NCI-H526 (cell line): ENCODE data around the gene SYT2.
"Not testable (repeated sequence)": the region's sequence is repeated elsewhere in the genome, so short reads cannot be mapped to it uniquely, and the experiment has no call there.

Experiments used
- DNase-seq, 2 experiments: peaks; one replicate each; lab custom pipeline; 2025; lab: John Stamatoyannopoulos, UW

Gene SYT2

GRCh38 chr1:202593845-202594244, 116.4 kb downstream of the SYT2 start:
- no peak for DNase-seq

GRCh38 chr1:202592146-202592545, 118.1 kb downstream of the SYT2 start:
- DNase-seq: no peak

DNA sequence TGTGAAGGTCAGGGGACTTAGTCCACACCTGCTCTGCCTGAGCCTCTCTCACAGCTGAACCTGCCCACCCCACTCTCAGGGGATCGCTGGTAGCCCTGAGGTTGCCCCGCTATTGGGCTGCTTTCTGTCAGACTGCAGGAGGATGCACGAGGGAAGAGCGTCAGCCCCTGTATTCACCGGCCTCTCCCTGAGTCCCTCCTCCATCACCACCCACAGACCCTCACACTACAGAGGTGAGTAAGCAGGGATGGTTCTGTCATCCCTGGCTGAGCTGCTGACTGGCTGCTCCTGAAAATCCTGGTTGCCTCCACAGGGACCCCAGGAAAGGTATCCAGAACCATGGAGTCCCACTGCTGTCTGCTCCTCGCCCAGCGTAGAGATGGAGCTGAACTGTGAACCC, 118.7 kb downstream of the SYT2 start:
- no peak for DNase-seq

- no peak for DNase-seq
Measured at GRCh38 chr1:202590975-202591411, 119.3 kb downstream of the SYT2 start.

DNA sequence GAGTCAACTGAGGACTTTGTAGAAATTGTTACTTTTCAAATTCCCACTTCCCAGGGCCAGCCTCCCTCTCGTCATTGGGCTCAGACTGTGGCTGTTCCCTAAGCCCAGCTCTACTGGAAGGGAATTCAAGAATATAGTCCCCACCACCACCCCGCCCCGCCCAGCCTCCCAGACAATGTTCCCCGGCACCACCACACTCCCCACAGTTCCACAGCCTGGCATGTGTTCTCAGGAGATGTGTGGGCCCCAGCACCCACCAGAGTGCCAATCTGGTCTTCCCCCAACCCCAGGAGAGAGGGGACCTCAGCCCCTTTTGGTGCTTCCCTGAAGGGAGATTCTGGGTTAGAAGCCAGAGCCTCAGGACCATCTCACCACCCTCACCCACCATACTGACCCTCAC, 120.1 kb downstream of the SYT2 start:
- no peak for DNase-seq

DNA sequence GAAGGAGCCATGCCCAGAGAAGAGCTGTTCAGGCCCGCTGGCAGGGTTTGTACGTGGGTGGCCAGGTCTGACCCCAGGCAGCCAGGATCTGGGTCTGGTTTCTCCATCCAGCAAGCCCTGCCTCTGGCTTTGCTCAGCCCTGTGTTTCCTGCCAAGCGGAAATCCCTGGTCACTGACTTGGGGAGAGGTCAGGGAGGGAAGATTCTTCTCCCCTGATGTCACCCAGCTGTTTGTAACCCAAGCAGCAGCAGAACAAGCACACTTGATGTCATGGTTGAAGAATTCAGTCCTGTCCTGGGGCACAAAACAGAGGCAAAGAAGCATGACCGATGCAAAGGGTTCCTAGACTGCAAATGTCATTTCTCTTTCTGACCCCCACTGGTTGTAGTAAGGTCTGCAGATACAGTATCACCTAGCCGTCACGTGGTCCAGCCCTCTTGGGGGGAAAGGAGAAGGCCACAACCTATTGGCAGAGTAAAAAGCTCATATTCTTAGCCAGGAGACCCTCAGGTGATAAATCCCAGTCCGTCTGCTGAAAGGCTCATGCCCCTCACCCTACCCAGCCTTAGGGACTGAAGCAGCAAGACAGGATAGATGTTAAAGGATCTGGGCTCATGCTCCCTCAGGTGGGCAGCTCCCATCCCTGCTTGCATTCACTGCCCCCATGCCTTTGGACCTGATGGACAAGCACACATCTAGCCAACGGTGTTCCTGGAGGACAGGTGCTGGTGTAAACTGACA, 120.9 kb downstream of the SYT2 start:
- no peak for DNase-seq

DNA sequence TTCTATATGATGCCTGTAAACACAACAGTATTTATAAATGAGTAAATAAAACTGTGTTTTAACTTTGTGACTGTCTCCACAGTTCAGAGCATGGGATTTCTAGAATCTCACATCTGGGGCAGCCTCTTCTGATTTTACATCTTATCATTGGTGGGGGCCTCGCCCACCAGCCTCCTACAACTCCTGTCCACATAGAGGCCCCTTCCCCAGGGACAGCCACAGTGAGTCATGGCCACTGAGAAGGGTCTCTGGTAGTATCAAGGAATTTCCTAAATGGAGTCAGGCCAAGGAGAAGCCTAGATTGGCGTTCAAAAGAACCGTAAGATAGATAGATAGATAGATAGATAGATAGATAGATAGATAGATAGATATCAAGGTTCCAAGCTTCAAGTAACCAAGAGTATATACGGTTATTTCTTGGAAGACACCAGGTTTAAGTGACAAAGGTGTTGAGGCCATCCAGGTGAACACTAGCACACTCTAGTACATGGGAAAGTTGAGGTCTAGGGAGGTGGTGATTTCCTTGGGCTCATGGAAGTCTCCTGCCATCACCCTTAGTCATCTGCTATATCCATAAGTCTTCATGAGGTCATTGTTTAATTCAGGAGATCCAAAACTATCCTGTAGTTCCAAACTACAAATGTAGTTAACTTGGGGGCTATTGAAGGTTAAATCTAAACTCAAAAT, 121.6 kb downstream of the SYT2 start:
- DNase-seq: no peak

DNA sequence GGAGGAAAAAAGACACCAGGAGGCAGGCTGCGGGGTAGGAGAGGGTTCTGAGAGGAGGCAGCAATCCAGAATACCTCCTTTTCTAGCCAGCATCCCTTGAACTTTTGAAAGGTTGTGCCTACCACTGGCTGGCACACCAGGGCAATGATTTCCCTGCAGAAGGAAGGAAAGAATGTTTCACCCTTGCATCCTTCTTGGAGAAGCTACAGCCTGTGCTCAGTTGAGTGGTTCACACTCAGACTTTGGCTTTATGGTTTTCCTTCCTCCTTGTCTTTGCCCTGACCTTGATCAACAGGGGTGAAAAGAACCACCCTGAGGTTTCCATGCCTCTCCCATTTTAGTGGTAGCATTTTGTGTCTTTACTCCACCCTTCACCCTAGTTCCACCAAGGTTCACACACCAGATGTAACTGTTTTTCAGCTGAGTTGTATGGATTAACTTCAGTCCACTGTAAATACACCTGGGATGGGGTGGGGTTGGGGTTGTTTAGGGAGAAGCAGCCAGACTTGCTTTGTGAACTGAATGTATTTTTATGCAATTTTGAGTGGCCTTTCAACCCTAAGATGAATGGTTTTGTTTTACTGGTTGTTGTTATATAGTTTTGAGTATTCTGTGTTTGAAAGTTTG, 122.3 kb downstream of the SYT2 start:
- no peak for DNase-seq

- DNase-seq: no peak
Measured at GRCh38 chr1:202586871-202587270, 123.4 kb downstream of the SYT2 start.

- DNase-seq: no peak
Measured at GRCh38 chr1:202586018-202586821, 124.0 kb downstream of the SYT2 start.

DNA sequence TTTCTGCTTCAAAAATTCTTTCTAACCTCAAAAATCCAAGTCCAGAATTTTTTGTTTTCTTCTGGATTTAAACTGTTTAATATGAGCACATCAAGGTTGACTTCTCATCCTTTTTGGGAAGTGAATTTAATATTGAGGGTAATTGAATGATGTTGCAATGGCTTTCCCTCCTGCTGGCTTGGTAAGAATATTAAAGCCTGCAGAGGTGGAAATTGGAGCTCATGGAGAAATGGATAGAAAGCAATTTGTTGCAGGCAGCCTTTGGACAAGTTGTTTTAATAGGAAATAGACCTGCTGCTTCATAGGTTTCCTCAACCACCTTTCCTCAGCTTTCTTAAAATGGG, 124.7 kb downstream of the SYT2 start:
- no peak for DNase-seq

- no peak for DNase-seq
Measured at GRCh38 chr1:202584707-202585589, 125.3 kb downstream of the SYT2 start.

- DNase-seq: not testable (repeated sequence)
Measured at GRCh38 chr1:202582350-202582749, 127.9 kb downstream of the SYT2 start.

GRCh38 chr1:202580619-202581018, 129.6 kb downstream of the SYT2 start:
- no peak for DNase-seq

DNA sequence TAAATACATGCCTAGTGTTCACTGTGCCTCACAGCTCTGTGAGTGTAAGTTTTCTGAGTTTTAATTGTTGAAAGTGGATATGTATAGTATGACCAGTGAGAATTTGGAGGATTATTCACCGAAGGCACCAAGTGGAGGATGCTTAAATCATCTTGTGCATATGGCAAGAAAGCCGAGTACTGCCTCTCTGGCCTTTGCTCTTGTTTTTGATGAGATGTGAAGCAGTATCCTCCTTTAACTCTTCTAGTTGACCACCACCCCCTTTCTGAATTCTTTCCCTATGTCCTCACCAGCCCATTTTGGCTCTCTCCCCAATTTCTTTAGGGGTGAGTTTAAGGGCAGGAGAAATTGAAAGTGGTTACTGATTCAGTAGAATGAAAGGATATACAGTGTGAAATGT, 130.4 kb downstream of the SYT2 start:
- no peak for DNase-seq

- DNase-seq: no peak
Measured at GRCh38 chr1:202578565-202578964, 131.7 kb downstream of the SYT2 start.

GRCh38 chr1:202578001-202578504, 132.2 kb downstream of the SYT2 start:
- DNase-seq: no peak

GRCh38 chr1:202577381-202577780, 132.9 kb downstream of the SYT2 start:
- DNase-seq: no peak

GRCh38 chr1:202576816-202577215, 133.4 kb downstream of the SYT2 start:
- no peak for DNase-seq

GRCh38 chr1:202575918-202576653, 134.2 kb downstream of the SYT2 start:
- no peak for DNase-seq

GRCh38 chr1:202572867-202573266, 137.4 kb downstream of the SYT2 start:
- no peak for DNase-seq
